ENCODE results near the gene SH3BP4. TPM values are rescaled to one million over a fixed set of nuclear protein-coding genes. Genes with fewer than 3 reads are reported as not detected.

SH3BP4 gene
- polyA plus RNA-seq, 1 donor (not counting 4 experiments of a cell fraction or from before 2014, with no cell fraction given) = 50.4 TPM

DNA sequence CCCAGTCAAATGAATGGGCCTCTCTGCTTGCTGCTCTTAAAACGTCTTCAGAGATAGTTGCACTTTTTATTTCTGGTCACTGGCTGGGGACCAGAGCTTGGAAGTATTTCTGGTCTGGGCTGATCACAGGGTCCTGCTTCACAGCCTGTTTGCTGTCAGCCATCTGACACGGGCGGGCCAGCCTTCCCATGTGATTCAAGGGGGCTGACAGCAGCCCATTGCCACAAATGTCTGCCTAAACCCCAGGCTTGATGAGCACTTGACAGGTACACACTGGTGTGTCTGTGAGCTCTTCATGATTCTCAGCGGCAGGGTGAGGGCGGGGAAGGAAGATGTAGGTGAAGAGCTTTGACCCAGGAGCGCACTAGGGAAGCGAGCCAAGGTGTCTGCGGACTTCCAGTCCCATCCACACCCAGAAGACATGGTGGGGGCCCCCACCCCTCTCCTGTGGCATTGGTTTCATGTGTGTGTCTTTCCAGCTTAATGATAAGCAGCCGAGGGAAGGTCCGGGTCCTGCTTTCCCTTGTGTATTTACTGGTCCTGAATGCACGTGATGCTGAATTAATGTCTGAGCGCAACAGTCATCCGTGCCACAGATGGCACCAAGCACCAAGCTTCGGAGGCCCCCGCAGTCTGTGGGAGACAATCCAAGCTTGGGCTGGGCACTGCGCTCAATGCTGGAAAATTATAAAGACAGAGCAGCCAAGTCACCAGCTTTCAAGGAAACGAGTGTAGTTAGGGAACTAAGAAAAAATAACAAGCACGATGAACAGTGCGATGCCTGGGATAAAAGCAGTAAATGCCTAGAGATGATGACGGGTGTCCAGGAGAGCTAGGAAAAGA, 73.3 kb downstream of the SH3BP4 start:
- Histone ChIP-seq H3K4me1 (ENCODE audit: control insufficient read depth, extremely low read depth, insufficient read depth, low read length) (peaks cover 78% of the 10 kb centered on the region), H3K79me2 (ENCODE audit: control insufficient read depth, insufficient read depth, low read length) (peaks cover 37% of the 10 kb centered on the region)
- TF ChIP-seq, protein P1, sequence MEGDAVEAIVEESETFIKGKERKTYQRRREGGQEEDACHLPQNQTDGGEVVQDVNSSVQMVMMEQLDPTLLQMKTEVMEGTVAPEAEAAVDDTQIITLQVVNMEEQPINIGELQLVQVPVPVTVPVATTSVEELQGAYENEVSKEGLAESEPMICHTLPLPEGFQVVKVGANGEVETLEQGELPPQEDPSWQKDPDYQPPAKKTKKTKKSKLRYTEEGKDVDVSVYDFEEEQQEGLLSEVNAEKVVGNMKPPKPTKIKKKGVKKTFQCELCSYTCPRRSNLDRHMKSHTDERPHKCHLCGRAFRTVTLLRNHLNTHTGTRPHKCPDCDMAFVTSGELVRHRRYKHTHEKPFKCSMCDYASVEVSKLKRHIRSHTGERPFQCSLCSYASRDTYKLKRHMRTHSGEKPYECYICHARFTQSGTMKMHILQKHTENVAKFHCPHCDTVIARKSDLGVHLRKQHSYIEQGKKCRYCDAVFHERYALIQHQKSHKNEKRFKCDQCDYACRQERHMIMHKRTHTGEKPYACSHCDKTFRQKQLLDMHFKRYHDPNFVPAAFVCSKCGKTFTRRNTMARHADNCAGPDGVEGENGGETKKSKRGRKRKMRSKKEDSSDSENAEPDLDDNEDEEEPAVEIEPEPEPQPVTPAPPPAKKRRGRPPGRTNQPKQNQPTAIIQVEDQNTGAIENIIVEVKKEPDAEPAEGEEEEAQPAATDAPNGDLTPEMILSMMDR (optimal IDR thresholded peaks at IDR 0.05 in 1 of 3, IDR thresholded peaks at IDR 0.05 in 1 of 3, conservative IDR thresholded peaks at IDR 0.05 in 1 of 3; ENCODE audit: extremely low read depth in 1 of 3, insufficient read depth in 2 of 3, low read length in 3 of 3) = no peak
- no peak for TF ChIP-seq EZH2 (IDR thresholded peaks at IDR 0.05; ENCODE audit: low read length)

DNA sequence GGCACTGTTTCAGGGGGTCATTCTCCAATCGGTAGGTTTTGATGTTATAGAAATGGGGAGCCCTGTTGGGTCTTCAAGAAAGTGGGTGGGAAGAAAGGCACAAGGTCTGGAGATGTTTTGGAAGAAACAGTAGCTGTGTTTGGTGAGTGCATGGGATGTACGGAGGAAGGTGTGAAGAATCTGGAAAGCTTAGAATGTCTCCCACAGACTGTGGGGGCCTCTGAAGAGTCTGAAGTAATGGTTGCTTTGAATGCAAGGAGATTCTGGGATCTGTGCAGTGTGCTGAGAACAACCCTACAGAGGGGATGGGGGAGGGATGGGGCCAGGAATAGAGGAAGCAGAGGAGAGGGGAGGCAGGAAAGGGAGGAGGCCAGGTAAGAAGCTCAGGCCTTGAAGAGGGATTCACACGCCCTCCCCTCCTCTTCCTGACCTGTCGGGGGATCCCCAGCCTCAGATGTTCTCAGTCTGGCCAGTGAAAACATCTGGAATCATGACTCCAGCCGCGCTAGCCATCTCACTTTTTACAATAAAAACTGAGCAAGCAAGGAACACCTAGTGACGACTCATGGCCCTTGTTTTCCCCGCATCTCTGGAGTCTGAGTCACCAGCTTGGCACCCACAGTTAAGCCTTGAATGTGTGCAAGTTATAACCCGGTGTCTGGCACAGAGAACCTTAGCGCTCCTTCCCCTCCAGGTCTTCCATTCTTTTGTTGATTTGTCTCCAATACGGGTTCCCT, 74.2 kb downstream of the SH3BP4 start:
- H3K9me1 ChIP-seq (ENCODE audit: control insufficient read depth, extremely low read depth, insufficient read depth, low read length) = peaks cover 13% of the 10 kb centered on the region
- FAIRE-seq (peak; percentile 95), DNase-seq (ENCODE audit: low read depth, low spot score) (peak; percentile 98)
- no peaks in the 10 kb centered on the region for H4K20me1 ChIP-seq (ENCODE audit: control insufficient read depth, extremely low read depth, insufficient read depth, low read length)
- no peaks in the 10 kb centered on the region for H3K27me3 ChIP-seq (ENCODE audit: control insufficient read depth, extremely low read depth, insufficient read depth, low read length)
- H3K27ac ChIP-seq (ENCODE audit: control insufficient read depth, insufficient read depth, low read length) = peak overlapping the region; percentile 100
- no peaks in the 10 kb centered on the region for H3K9me3 ChIP-seq (ENCODE audit: control insufficient read depth, low read depth, low read length)
- H3K79me2 ChIP-seq (ENCODE audit: control insufficient read depth, insufficient read depth, low read length) = peaks cover 46% of the 10 kb centered on the region
- peaks cover 0 to 7% of the 10 kb centered on the region in 2 experiments for H3K36me3 ChIP-seq (ENCODE audit: control insufficient read depth in 2 of 2, extremely low read depth in 1 of 2, insufficient read depth in 2 of 2, low read length in 2 of 2)
- H3K4me3 ChIP-seq (ENCODE audit: control insufficient read depth in 2 of 3, extremely low read depth in 1 of 3, insufficient read depth in 2 of 3, low read depth in 1 of 3, low read length in 3 of 3) = peak overlapping the region in 2 of 3 experiments; percentile 46 to 60
- H3K9ac ChIP-seq (ENCODE audit: control insufficient read depth, extremely low read depth, insufficient read depth, low read length) = peak overlapping the region; percentile 94
- H3K4me2 ChIP-seq (ENCODE audit: control insufficient read depth, extremely low read depth, insufficient read depth, low read depth, low read length) = peak overlapping the region; percentile 98
- peaks cover 74% of the 10 kb centered on the region for H3K4me1 ChIP-seq (ENCODE audit: control insufficient read depth, extremely low read depth, insufficient read depth, low read length)
- TF ChIP-seq EZH2 (IDR thresholded peaks at IDR 0.05; ENCODE audit: low read length) = no peak
- TF ChIP-seq, protein P1 (optimal IDR thresholded peaks at IDR 0.05 in 1 of 3, IDR thresholded peaks at IDR 0.05 in 1 of 3, conservative IDR thresholded peaks at IDR 0.05 in 1 of 3; ENCODE audit: extremely low read depth in 1 of 3, insufficient read depth in 2 of 3, low read length in 3 of 3) = no peak
- dilution Hi-C loops (cut with MboI; ENCODE audit: extremely low pct_ligation_motif_present, low sequenced_read_pairs) = no loop called here
- H2AFZ ChIP-seq (ENCODE audit: control insufficient read depth, low read length) = no peak overlapping the region

More for the DNA sequence above, 73.3 kb downstream of the SH3BP4 start:
- Histone ChIP-seq H3K27ac (ENCODE audit: control insufficient read depth, insufficient read depth, low read length) (peak overlapping the region; percentile 100), H3K27me3 (ENCODE audit: control insufficient read depth, extremely low read depth, insufficient read depth, low read length) (no peaks in the 10 kb centered on the region), H3K9ac (ENCODE audit: control insufficient read depth, extremely low read depth, insufficient read depth, low read length) (peak overlapping the region; percentile 94), H3K36me3 (ENCODE audit: control insufficient read depth in 2 of 2, extremely low read depth in 1 of 2, insufficient read depth in 2 of 2, low read length in 2 of 2) (peaks cover 0 to 7% of the 10 kb centered on the region in 2 experiments), H3K9me1 (ENCODE audit: control insufficient read depth, extremely low read depth, insufficient read depth, low read length) (peaks cover 13% of the 10 kb centered on the region), H4K20me1 (ENCODE audit: control insufficient read depth, extremely low read depth, insufficient read depth, low read length) (no peaks in the 10 kb centered on the region), H3K4me2 (ENCODE audit: control insufficient read depth, extremely low read depth, insufficient read depth, low read depth, low read length) (peak overlapping the region; percentile 98), H3K9me3 (ENCODE audit: control insufficient read depth, low read depth, low read length) (no peaks in the 10 kb centered on the region), H2AFZ (ENCODE audit: control insufficient read depth, low read length) (no peak overlapping the region), H3K4me3 (ENCODE audit: control insufficient read depth in 2 of 3, extremely low read depth in 1 of 3, insufficient read depth in 2 of 3, low read depth in 1 of 3, low read length in 3 of 3) (peak overlapping the region in 1 of 3 experiments; percentile 55)
- dilution Hi-C loops (cut with MboI; ENCODE audit: extremely low pct_ligation_motif_present, low sequenced_read_pairs) = no loop called here
- FAIRE-seq (peak; percentile 60), DNase-seq (ENCODE audit: low read depth, low spot score) (no peak)
